PC-9 (cell line): Measurements from ENCODE around the gene SMG6. TPM values are rescaled to one million over a fixed set of nuclear protein-coding genes. Genes with fewer than 3 reads are reported as not detected.

ENCODE experiments used
- BruUV-seq: library from RNA; stranded (reverse); fragments of 400-500 nt; replicated peaks from 2 replicates; lab custom pipeline; 2021; lab: Mats Ljungman, UMichigan
- CTCF ChIA-PET: fragments of 300-600 bp; sonication (Branson Sonifier 250); formaldehyde crosslinking; loops from one replicate; lab custom pipeline; 2022; ENCODE audit warnings: antibody characterized with exemption; lab: Charles Lee
- POLR2A ChIA-PET: fragments of 300-600 bp; sonication (Branson Sonifier 250); formaldehyde crosslinking; loops from one replicate; lab custom pipeline; 2022; ENCODE audit warnings: antibody characterized with exemption; ENCODE audit not compliant: unreplicated experiment; lab: Charles Lee
- DNase-seq, 2 experiments: peaks; one replicate each; pipeline versions ENCODE4 v3.0.0 to v3.0.0-alpha.2; 2015 to 2022; ENCODE audit warnings: mixed read lengths in 1 of 2
- H2AFZ ChIP-seq: fragments of 200-600 bp; sonication (generic); 2 replicates; pipeline ENCODE4 v1.8.1; 2017; ENCODE audit warnings: antibody characterized with exemption
- H3F3A ChIP-seq: fragments of 200-600 bp; sonication (generic); 2 replicates; pipeline ENCODE4 v1.8.1; 2017; ENCODE audit warnings: antibody characterized with exemption, mild to moderate bottlenecking, low read depth; ENCODE audit not compliant: insufficient read depth
- H3K27ac ChIP-seq: fragments of 200-600 bp; sonication (generic); 2 replicates; pipeline ENCODE4 v1.6.1; 2016; ENCODE audit warnings: mixed run types
- H3K27me3 ChIP-seq: fragments of 200-600 bp; sonication (generic); 2 replicates; pipeline ENCODE4 v1.6.1; 2016; ENCODE audit warnings: low read depth, mixed run types; ENCODE audit not compliant: insufficient read depth
- H3K36me3 ChIP-seq: fragments of 200-600 bp; sonication (generic); 2 replicates; pipeline ENCODE4 v1.6.1; 2016; ENCODE audit warnings: low read depth, mixed run types
- H3K4me1 ChIP-seq: fragments of 200-600 bp; sonication (generic); replicated peaks from 2 replicates; pipeline ENCODE4 v1.6.1; 2016; ENCODE audit warnings: mixed run types; ENCODE audit not compliant: insufficient read depth
- H3K4me2 ChIP-seq: fragments of 200-600 bp; sonication (generic); 2 replicates; pipeline ENCODE4 v1.6.1; 2017; ENCODE audit warnings: mixed run types
- H3K4me3 ChIP-seq: fragments of 200-600 bp; sonication (generic); 2 replicates; pipeline ENCODE4 v1.6.1; 2016; ENCODE audit warnings: mixed run types
- H3K79me2 ChIP-seq: fragments of 200-600 bp; sonication (generic); 2 replicates; pipeline ENCODE4 v1.6.1; 2017; ENCODE audit warnings: low read depth, mixed run types
- H3K9me2 ChIP-seq: fragments of 200-600 bp; sonication (generic); 2 replicates; pipeline ENCODE4 v1.8.1; 2017; ENCODE audit warnings: mild to moderate bottlenecking; ENCODE audit not compliant: insufficient read depth
- H3K9me3 ChIP-seq: fragments of 200-600 bp; sonication (generic); 2 replicates; pipeline ENCODE4 v1.8.1; 2016; ENCODE audit warnings: low read depth; ENCODE audit not compliant: insufficient read depth
- H4K20me1 ChIP-seq: fragments of 200-600 bp; sonication (generic); 2 replicates; pipeline ENCODE4 v1.8.1; 2017; ENCODE audit not compliant: insufficient read depth
- CTCF ChIP-seq: fragments of 200-600 bp; sonication (generic); conservative IDR thresholded peaks from 2 replicates; pipeline ENCODE4 v1.6.1; 2017; ENCODE audit warnings: mixed run types, antibody characterized with exemption, mild to moderate bottlenecking, moderate library complexity
- EZH2 ChIP-seq: fragments of 200-600 bp; sonication (generic); IDR thresholded peaks from 2 replicates; pipeline ENCODE4 v1.8.0; 2017; ENCODE audit warnings: antibody characterized with exemption, low read depth
- intact Hi-C: fragments of 100-400 bp; cut with micrococcal nuclease; formaldehyde crosslinking; loops from one replicate; pipeline ENCODE4 v1.10.0; 2022; ENCODE audit not compliant: unreplicated experiment
- total RNA-seq: library from RNA; stranded (reverse); gene quantifications from 2 replicates; pipeline ENCODE4 v1.2.3, GENCODE V29; 2021

SMG6 gene
- total RNA-seq, 1 experiment from 2014 or later: 43.1 TPM

DNA sequence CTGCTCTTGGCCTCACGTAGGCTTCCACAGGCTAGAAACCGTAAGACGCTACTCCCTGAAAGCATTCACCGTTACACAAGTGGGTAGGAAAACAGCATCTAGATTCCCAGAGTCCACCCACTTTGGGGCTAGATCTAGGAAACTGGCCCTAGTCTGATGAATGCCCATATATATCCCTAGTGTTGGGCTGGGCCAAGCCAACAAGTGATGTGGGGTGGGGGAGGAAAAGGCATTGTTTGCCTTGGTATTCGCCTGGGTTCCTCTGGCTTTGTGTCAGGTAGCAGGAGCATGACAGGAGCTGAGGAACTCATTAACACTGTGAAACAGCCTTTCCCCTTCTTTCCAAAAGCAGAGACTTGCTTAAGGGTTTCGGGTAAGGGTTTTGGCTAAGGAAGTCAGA, 112.4 kb downstream of the SMG6 start:
- Histone ChIP-seq H3K27me3 (no peaks in the 10 kb centered on the region), H3F3A (peaks cover 43% of the 10 kb centered on the region), H3K9me3 (peaks cover 4% of the 10 kb centered on the region; the same call in 1 of the 2 replicates), H3K4me1 (peaks cover 56% of the 10 kb centered on the region), H2AFZ (no peak overlapping the region), H3K4me3 (no peak overlapping the region), H3K9me2 (no peaks in the 10 kb centered on the region), H3K27ac (no peak overlapping the region), H3K4me2 (no peak overlapping the region), H3K36me3 (0 out of 2 replicates have a peak, but pooled peaks cover 8% of the 10 kb centered on the region), H4K20me1 (no peaks in the 10 kb centered on the region), H3K79me2 (no peaks in the 10 kb centered on the region; the same call in 1 of the 2 replicates)
- no TSS peak for BruUV-seq
- intact Hi-C loops: no loop called here
- ChIA-PET POLR2A (no interaction called here), CTCF (no interaction called here)
- no peak for TF ChIP-seq CTCF
- no peak for TF ChIP-seq EZH2
- no peak for DNase-seq

GRCh38 chr17:2190014-2190413, 113.6 kb downstream of the SMG6 start:
- CTCF ChIA-PET: no interaction called here
- BruUV-seq: no TSS peak
- POLR2A ChIA-PET: no interaction called here
- intact Hi-C loops: no loop called here
- peaks cover 34% of the 10 kb centered on the region for H3F3A ChIP-seq
- no peak overlapping the region for H3K4me2 ChIP-seq
- H3K79me2 ChIP-seq: no peaks in the 10 kb centered on the region; the same call in 1 of the 2 replicates
- H3K36me3 ChIP-seq: 0 out of 2 replicates have a peak, but pooled peaks cover 8% of the 10 kb centered on the region
- DNase-seq: no peak
- H2AFZ ChIP-seq: no peak overlapping the region
- TF ChIP-seq CTCF (no peak), EZH2 (no peak)
- H4K20me1 ChIP-seq: no peaks in the 10 kb centered on the region
- H3K27me3 ChIP-seq: no peaks in the 10 kb centered on the region
- H3K4me3 ChIP-seq: no peak overlapping the region
- no peak overlapping the region for H3K27ac ChIP-seq
- no peaks in the 10 kb centered on the region for H3K9me2 ChIP-seq
- H3K4me1 ChIP-seq: peaks cover 48% of the 10 kb centered on the region
- peaks cover 4% of the 10 kb centered on the region; the same call in 1 of the 2 replicates for H3K9me3 ChIP-seq

GRCh38 chr17:2188971-2189630, 114.5 kb downstream of the SMG6 start:
- H3K4me3 ChIP-seq: no peak overlapping the region
- DNase-seq: no peak
- H3K4me1 ChIP-seq: peaks cover 39% of the 10 kb centered on the region
- POLR2A ChIA-PET: no interaction called here
- peaks cover 28% of the 10 kb centered on the region for H3F3A ChIP-seq
- no TSS peak for BruUV-seq
- no peak for TF ChIP-seq EZH2
- no peak for TF ChIP-seq CTCF
- no peaks in the 10 kb centered on the region; the same call in 1 of the 2 replicates for H3K79me2 ChIP-seq
- peaks cover 4% of the 10 kb centered on the region; the same call in 1 of the 2 replicates for H3K9me3 ChIP-seq
- no peaks in the 10 kb centered on the region for H4K20me1 ChIP-seq
- no peak overlapping the region for H3K4me2 ChIP-seq
- no peaks in the 10 kb centered on the region for H3K27me3 ChIP-seq
- no peaks in the 10 kb centered on the region for H3K9me2 ChIP-seq
- H2AFZ ChIP-seq: no peak overlapping the region
- H3K27ac ChIP-seq: no peak overlapping the region
- CTCF ChIA-PET: no interaction called here
- 0 out of 2 replicates have a peak, but pooled peaks cover 8% of the 10 kb centered on the region for H3K36me3 ChIP-seq
- intact Hi-C loops: no loop called here
